Measurements from ENCODE around the gene APOB.

GRCh38 chr2:21029519-21029918 is 14.4 kb downstream of the APOB start:
- no peak for TF ChIP-seq CTCF (IDR thresholded peaks at IDR 0.05)
- TF ChIP-seq POLR2A (IDR thresholded peaks at IDR 0.05) = no peak
- no peak for TF ChIP-seq POLR2AphosphoS5 (IDR thresholded peaks at IDR 0.05)
- TF ChIP-seq EP300 (IDR thresholded peaks at IDR 0.05) = no peak
